NCI-H1048 (cell line): ENCODE data around the gene SLC6A6.

Experiments
- DNase-seq: peaks from one replicate; lab custom pipeline; 2025; lab: John Stamatoyannopoulos, UW

SLC6A6 gene

DNA sequence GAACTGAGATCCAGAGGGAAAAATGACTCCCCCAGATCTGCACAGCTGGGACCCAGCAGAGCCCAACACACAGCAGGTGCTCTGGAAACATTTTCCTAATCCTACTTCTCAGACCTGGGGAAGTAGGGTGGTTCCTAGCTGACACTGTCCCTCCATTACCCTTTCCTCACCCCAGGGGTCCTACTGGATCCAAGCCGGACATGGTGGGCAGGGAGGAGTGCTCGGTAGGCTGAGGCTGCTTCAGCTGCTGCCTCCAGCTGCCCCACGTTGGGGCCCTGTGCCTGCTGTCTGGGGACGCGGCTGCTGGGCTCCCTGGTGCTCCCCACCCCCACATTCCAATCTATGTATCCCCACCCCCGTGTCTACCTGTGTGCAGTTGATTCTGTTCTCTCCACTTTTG lies 29.8 kb upstream of the SLC6A6 start:
- DNase-seq, result no peak

DNA sequence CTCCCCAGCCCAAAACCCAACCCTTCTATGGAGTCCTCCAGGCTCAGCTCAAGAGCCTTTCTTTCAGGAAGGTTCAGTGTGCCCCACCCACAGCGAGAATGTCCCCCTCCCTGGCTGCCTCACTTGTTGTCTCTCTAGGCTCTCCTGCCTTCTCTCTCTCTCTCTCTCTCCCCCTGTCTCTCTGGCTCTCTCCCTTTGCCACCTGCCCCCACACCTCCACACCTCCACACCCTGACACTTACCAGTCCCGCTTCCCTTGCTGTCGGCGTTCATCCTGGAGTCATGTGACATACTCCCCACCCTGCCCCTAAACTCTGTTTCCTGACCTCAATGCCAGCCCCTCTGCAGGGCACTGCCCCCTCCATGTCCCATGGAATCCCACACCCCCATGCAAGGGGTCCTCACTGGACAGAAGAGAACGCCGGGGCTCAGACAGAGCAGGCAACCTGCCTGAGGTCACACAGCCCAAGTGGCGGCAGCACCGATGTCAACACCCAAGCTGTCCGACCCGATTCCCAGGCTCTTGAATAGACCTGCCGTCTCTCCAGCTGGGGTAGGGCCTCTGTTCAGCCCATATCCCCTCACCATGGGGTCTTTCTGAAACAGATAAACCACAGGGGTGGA lies 28.5 kb upstream of the SLC6A6 start:
- no peak for DNase-seq

DNA sequence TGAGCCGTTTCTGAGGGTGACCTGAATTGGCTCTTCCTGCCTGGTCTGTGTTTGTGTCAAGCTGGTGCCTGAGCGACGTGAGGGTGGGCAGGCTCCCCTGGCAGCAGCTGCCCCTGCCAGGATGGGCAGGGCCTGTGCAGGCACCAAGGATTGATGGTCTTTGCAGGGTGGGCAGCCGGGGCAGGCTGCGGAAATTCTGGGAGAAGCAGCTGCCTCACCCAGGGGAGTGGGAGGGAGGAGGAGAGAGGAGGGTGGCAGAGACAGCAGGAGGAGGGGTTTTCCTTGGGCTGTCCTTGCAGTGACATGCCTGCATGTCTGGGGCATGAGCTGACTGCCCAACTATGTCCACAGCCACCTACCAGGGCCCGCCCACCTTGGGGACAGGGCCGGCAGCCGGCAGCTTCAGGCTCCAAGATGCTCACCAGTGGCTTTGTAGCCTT lies 27.9 kb upstream of the SLC6A6 start:
- no peak for DNase-seq

DNA sequence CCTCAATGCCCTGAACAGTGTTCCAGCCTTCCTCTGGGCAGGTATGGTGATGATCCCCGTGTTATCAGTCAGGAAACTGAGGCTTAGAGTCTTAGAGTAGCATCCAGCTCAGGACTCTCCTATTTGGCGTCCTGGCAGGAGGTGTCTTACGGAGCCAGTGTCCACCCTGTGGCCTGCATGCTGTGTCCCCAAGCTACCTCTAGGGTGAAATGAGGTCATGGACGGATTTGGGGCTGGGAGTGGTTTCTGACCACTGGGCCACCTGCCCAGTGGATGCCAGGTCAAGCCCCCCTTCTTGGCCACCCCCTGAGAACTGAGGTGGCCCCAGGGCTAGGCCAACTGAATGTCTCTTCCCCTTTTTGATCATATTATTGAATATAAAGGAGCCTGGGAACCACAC lies 27.2 kb upstream of the SLC6A6 start:
- DNase-seq, result no peak

DNA sequence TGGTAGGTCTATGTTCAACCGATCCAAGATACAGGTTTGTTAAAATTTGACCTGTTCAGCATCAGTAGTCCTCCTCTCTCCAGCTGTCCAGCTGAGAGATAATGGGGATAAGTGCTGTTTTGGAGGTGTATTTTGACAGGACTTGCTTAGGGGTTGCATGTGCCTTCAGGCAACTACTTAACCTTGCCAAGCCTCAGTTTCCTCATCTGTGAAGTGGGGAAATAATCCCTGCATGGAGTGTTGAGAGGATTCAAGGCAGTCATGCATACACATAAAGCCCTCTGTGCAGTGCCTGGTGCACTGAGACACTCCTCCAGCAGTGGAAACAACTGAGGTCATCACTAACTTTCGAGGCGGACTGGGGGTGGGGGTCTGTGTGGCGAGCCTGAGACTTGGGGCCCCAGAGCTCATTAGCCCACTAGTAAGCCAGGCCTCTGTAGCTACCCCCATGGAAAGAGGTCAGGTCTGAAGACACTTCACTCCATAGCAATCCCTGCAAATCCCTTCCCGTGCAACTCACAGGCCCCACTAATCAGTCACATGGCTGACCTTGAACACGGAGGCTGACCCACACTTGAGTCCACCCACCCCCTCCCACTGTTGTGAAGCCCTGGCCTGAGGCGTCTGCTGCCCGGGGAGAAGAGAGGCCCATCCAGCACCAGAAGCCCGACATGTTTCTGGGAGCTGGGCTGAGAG lies 25.9 kb upstream of the SLC6A6 start:
- no peak for DNase-seq

DNA sequence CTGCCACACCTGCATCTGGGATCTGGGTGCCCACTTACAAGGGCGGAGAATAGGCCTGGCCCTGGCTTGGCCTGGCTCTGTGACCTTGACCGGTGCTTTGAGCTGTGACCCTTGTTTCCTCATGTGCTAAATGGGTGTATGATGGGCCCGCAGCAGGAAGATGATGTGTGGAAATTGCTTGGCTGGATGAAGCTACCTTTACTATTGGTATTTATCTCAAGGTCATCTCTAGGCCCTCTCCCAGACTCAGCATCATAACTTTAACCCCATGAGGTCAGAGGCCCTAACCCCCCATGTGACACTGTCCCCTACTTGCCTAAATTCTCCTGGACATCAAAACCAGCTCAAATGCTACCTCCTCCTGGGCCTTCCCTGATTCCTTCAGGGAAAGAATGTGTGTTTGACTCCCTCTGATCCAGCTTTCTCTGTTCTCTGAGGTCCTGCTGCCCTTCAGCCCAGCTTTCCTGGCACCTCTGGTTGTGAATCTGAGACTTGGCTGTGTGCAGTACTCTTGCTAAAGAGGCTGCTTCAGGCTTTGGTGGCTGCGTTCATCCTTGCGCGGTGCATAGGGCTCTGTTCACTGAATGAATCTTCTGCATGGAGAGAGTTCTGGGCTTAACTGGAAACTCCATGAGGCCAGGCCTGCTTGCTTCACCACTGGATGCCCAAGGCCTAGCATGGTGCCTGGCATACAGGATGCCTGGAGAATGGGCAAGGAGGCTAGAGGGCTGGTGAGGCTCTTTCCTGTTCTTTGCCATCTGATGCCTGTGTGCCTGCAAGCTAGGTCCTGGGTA lies 25.2 kb upstream of the SLC6A6 start:
- no peak for DNase-seq

DNA sequence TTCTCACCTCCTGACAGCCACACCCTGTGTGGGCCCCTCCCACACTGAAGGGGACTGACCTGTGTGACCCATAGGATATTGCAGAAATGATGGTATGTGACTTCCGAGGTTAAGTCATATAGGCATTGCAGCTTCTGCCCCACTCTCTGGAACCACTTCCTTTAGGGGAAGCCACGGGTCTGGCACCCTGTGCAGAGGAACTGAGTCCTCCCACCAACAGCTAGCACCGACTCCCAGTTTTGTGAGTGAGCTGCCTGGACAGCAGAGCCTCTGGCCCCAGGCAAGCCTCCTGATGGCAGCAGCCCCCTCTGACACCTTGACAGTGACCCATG lies 24.6 kb upstream of the SLC6A6 start:
- no peak for DNase-seq

DNA sequence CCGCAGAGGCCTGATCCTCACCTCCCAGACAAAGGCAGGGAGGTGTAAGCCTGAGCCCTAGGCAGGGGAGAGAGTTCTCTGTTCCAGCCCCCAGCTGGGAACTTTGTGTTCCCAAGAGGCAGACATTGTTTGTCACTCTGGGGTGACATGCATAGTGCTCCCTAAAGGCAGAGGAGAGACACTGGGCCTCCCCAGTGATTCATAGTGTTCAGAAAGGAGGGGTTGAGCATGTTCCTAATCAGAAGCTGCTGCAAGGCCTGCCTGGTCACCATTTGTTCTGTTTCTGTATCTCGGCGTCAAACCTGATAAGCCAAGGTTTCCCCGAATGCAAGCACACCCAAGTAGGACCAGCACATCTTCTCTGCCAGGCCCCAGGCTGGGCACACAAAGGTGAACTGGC lies 24.0 kb upstream of the SLC6A6 start:
- DNase-seq, result no peak

DNA sequence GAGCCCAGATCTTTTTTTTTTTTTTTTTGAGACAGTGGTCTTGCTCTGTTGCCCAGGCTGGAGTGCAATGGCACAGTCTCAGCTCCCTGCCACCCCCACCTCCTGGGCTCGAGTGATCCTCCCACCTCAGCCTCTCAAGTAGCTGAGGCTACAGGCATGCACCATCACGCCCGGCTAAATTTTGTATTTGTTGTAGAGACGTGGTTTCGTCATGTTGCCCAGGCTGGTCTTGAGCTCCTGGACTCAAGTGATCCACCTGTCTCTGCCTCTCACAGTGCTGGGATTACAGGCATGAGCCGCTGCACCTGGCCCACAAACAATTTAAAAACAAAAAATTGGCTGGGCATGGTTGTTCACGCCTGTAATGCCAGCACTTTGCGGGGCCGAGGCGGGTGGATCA lies 22.6 kb upstream of the SLC6A6 start:
- no peak for DNase-seq

DNA sequence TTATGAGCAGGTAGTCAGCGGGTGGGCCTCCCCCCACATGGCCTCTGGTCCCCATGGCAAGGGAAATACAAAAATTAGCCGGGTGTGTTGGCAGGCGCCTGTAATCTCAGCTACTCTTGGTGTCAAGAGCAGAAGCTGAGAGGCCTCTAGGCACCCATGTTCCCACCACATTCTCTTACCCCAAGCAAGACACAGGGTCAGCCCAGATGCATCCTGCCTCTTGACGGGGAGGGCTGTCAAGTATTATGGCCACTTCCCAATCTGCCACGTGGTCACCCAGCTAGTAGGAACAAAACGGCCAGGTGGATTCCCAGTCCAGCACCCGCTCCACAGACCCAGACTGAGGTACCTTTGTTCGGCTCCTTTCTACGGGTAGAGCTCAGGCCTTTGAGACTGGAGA lies 16.2 kb upstream of the SLC6A6 start:
- DNase-seq, result no peak

DNA sequence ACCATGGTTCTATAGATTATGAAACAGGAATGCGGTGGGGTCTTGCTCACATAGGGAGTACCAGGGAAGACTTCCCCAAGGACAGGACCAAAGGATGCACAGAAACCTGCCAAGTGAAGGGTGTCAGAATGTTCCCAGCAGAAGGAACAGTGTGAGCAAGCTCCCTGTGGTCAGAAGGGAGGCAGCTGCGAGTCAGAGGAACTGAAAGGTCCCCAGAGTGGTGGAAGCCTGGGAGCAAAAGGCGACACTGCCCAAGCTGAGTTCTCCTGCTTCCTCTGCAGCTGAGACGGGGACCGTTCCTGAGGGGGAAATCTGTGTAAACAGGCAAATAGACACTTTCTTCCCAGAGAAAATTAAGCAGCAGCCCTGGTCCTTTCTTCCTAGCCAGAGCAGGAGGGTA lies 14.2 kb upstream of the SLC6A6 start:
- DNase-seq, result no peak

DNA sequence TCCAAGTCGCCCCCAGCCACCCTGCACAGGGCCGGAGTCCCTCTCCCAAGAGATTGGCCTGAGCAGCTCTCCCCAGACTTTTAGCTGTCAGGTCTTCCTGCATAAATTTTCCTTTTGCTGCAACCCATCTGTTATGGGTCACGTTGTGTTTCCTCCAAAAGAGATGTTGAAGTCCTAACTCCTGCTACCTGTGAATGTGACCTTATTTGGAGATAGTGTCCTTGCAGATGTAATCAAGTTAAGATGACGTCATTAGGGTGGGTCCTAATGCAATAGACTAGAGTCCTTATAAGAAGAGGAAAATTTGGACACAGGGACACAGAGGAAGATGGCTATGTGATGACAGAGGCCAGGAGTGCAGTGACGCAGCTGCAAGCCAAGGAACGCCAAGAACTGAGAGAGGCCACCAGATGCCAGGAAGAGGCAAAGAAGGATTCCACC lies 13.2 kb upstream of the SLC6A6 start:
- DNase-seq, result no peak

DNA sequence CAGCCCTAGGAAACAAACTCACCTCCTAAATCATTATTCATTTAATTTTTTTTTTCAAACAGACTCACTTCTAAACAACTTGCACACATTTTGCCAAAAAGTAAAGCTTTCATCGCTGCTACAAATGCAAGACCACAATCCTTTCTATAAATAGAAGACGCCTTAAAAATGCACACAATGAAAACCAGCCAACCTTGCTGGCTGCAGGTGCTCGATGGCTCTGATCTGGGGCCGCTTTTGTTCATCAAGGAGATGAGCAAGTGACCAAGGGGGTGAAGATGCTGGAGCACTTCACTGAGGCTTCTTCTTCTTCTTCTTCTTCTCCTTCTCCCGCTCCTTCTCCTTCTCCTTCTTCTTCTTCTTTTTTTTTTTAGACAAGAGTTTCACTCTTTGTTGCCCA lies 12.7 kb upstream of the SLC6A6 start:
- DNase-seq, result no peak

DNA sequence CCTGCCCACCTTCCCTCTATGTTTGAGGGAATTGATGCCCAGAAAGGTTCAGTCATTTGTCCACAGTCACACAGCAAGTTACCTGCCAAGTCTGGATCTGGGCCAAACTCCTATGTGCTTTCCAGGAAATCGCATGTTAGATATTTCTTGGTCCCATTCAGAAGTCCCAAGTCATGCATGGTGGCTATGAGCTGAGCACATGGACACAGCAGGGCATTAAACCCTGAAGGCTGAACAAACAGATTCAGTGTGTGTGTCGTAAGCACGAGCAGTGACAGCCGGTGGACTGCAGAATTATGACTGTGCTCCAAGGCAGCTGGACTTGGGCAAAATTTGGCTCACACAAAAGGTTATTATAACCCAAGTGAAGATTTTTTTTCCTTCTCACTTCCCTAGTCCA lies 11.4 kb upstream of the SLC6A6 start:
- DNase-seq, result no peak

DNA sequence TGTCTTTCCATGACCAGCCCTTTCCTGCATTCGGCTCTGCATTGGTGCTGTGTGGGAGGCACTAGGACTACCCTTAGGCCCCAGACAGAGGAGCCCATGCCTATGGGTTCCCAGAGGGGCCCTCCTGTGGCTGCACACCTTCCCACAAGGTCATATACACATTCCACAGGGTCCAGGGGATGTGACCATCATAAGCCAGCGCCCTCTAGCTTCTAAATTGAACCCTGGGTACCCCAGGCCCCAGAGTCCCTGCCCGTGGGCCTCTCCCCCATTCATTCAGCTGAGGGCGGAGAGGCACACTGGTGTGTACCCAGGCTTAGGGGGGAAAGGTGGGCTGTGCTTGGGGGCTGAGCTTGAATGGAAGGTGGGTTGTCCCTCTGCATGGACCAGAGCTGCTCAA lies 10.2 kb upstream of the SLC6A6 start:
- DNase-seq, result no peak

DNA sequence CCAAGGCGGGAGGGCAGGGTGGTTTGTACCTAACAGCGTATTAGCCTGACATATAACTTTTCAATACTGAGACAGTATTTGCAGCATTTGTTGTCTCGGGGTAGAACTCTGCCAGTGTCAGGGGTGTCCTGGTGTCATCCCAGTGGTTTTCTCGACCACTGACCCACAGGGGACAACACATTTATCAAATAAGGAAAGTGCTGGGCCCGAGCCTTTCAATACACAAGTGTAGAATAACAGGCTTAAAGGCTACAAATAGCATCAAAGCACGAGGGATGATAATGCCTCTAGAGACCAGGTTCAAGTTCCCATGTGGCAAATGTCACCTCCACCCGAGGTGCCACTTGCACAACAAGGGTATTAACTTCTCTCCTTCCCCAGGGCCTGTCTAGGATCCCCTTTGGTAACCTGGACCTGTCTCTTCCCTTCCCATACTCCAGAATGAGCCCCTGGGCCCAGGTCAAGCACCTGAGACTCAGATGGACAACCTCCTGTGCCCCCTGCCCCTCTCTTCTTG lies 9.5 kb upstream of the SLC6A6 start:
- DNase-seq, result no peak

DNA sequence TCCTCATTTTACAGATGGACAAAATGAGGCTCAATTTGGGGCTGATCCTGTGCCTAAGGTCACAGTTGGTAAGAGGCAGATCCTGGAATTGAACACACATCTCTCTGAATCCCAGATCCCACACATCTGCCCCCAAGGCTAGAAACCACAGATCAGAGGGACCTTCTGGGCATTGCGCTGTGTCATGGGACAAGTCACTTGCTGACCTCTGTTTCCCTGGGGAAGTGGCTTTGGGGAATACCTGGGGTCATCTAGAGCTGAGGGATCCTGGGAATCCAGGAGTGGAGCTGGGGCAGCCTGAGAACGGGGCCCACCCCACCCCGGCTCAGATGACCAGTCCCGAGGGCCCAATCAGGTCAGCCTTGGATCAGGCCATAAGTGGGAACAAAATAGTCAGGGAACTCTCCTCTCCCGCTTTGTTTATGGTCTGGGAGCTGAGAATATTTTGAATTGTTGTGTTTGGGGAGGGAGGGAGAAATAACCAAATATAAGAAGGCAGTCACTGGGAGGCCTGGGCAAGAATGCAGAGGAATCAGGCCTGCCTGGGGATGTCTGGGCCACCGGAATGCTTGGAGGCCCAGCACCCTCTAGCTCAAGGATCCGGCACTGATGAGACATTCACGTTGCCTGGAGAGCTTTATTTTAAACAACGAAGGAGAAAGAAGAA lies 8.8 kb upstream of the SLC6A6 start:
- DNase-seq, result no peak

DNA sequence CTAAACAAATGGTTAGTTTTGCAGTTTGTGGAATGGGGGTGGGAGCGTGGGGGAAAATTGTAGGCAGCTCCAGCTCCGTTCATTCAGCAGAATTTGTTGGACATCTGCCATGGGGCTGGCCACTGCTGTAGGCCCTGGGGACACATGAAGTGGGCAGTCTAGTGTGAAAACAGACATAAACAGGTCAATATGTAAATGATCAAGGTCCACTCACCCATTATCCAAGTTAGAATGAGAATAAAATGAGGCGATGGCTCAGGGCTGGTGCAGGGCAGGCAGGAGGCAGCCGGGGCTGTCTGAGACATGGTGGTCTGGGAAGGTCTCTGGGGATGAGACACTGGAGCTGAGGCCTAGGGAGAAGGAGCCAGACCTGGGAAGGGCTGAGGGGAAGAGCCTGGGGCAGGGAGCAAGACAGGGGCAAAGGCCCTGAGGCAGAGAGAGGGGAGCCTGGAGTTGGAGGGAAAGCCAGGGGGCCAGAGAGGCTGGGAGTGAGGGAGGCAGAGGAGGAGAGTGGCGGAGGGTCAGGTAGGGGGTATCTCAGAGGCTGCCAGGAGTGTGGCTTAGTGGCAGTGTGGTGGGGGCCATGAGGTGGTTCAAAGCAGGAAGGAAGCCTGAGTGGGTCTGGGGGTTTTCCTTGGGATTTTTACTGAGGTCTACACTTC lies 6.2 kb upstream of the SLC6A6 start:
- no peak for DNase-seq

DNA sequence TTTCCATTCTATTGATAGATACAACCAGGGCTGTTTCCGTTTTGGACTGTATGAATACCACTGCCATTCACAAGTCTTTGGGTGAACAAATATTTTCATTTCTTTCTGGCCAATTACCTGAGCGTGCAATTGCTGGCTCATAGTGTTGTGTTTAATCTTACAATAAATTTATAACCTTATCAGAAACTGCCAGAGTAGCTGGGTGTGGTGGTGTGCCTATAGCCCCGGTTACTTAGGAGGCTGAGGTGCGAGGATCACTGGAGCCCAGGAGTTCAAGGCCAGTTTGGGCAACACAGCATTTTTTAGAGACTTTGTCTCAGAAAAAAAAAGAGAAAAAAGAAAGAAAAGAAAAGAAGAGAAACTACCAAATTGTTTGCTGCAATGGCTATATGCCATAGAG lies 5.4 kb upstream of the SLC6A6 start:
- no peak for DNase-seq

DNA sequence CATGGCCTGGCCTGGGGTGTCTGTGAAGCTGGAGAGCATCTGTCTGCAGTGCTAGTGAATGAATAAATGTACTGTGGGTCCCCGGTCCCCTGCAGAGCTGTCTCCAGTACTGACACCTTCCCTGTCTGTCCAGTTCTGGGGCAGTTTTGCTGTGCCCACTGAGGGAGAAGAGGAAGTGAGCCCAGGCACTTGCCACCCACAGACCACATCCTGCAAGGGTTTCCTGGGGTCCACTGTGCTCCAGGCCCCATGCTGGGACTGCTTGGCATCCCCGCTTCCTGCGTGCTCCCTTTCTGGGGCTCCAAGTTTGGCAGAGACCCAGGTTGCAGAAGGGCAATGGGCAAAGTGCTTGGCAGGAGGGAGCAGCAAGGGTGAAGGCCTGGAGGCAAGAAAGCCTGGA lies 4.9 kb upstream of the SLC6A6 start:
- DNase-seq, result no peak

DNA sequence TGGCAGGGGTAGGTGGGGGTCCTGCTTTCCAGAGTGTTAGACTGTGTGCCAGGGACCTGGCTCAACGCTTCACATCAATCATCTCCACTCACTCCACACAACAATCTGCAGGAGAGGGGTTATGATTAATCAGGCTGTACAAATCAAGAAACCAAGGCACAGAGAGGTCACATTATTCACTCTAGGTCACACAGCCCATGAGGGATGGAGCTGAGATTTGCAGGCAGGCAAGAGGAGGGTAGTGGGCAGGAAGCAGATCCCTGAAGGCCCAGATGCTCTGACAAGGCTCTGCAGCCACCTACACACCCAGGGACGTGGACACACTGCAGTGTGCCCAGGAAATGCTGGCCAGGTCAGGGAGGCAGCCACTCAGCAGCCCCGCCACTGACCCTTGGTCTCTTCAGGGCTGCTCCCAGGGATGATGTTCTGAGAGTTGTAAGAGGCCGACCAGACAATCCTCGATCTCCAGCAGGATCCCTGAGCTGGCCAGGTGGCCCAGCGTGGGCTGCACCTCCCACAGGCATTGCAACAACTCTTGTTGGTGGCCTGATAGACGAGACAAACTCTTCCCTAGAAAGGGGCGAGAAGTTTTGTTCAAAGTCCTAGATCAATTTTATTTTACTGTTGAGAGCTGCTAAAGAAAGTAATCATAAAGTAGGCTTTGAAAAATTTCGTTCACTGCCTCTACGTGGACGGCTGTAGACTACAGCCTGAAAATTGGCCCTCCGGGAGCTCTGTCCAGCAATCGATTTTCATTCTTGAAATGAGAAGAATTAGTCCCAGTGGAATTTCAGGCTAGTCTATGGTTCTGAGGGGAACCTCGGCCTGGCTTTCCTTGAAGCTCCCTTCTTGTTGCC lies 4.2 kb upstream of the SLC6A6 start:
- DNase-seq, result no peak
